Myometrial cell (primary cell): ENCODE data around the gene GRM8. TPM values are rescaled to one million over a fixed set of nuclear protein-coding genes. Genes with fewer than 3 reads are reported as not detected.

Experiments
- total RNA-seq: library from RNA; depleted of rRNA; stranded (reverse); fragments of >200 nt; gene quantifications from 2 replicates; pipeline ENCODE4 v1.2.3, GENCODE V29; 2015

Gene GRM8
- total RNA-seq, result not detected in 2 replicates

DNA sequence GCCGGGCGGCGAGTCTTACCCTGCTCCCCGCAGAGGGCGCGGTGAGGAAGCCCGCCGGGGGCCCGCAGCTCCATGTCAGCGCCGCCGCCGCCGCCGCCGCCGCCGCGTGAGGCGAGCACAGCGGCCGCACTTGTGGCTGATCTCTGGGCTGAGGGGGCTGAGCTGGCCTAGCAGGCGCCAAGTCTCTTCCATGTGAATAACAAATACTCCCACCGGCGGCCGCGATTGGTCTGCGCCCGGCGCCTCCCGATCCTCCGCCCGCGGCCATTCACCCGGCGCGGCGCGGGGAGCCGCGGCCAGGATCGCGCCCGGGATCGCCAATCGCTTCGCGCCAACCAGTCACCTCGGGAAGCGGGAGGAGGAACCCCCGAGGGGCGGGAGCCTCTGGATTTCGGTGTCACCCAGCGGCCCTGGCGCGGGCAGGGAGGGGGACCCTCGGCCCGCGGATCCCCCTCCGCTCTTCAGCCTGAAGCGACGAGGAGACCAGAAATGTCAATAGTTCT, at the start of gene GRM8:
Gene GRM8 (minus strand): TSS at position 164 of the 503 bp plus-strand sequence.

Other genes with a start within 250 kb of the GRM8 start
- gene ZNF800, start 139.8 kb upstream of the GRM8 start, total RNA-seq, result 12.4 and 17.6 TPM in 2 replicates